GM23248 (cell line): ENCODE results near the gene MIER2. TPM values are rescaled to one million over a fixed set of nuclear protein-coding genes. Genes with fewer than 3 reads are reported as not detected.

Source experiments
- DNase-seq: peaks from one replicate; pipeline ENCODE4 v3.0.0-alpha.2; 2015
- H2AFZ ChIP-seq: fragments of 200-600 bp; sonication (generic); 2 replicates; pipeline ENCODE4 v1.6.1; 2016; ENCODE audit warnings: antibody characterized with exemption
- H3F3A ChIP-seq: fragments of 200-600 bp; sonication (generic); 2 replicates; pipeline ENCODE4 v1.6.1; 2016; ENCODE audit warnings: mild to moderate bottlenecking, antibody characterized with exemption, mixed run types; ENCODE audit not compliant: insufficient read depth
- H3K27ac ChIP-seq: fragments of 200-600 bp; sonication (generic); 2 replicates; pipeline ENCODE4 v1.5.1; 2016; ENCODE audit warnings: mild to moderate bottlenecking
- H3K27me3 ChIP-seq: fragments of 200-600 bp; sonication (generic); replicated peaks from 2 replicates; pipeline ENCODE4 v1.6.1; 2016; ENCODE audit warnings: mild to moderate bottlenecking; ENCODE audit not compliant: insufficient read depth
- H3K36me3 ChIP-seq: fragments of 200-600 bp; sonication (generic); 2 replicates; pipeline ENCODE4 v1.6.1; 2016; ENCODE audit warnings: low read depth, mild to moderate bottlenecking
- H3K4me1 ChIP-seq: fragments of 200-600 bp; sonication (generic); 2 replicates; pipeline ENCODE4 v1.6.1; 2016; ENCODE audit warnings: mild to moderate bottlenecking; ENCODE audit not compliant: insufficient read depth
- H3K4me2 ChIP-seq: fragments of 200-600 bp; sonication (generic); one replicate; pipeline ENCODE4 v1.6.1; 2016; ENCODE audit warnings: mild to moderate bottlenecking; ENCODE audit not compliant: unreplicated experiment
- H3K4me3 ChIP-seq: fragments of 200-600 bp; sonication (generic); 2 replicates; pipeline ENCODE4 v1.5.1; 2016; ENCODE audit warnings: mild to moderate bottlenecking
- H3K79me2 ChIP-seq: fragments of 200-600 bp; sonication (generic); 2 replicates; pipeline ENCODE4 v1.6.1; 2016; ENCODE audit warnings: mild to moderate bottlenecking; ENCODE audit not compliant: insufficient read depth
- H3K9ac ChIP-seq: fragments of 200-600 bp; sonication (generic); 2 replicates; pipeline ENCODE4 v1.6.1; 2016; ENCODE audit warnings: mild to moderate bottlenecking
- H3K9me2 ChIP-seq: fragments of 200-600 bp; sonication (generic); 2 replicates; pipeline ENCODE4 v1.6.1; 2016; ENCODE audit warnings: mixed run types, mild to moderate bottlenecking, moderate library complexity; ENCODE audit not compliant: insufficient read depth
- H3K9me3 ChIP-seq: fragments of 200-600 bp; sonication (generic); one replicate; pipeline ENCODE4 v1.6.1; 2017; ENCODE audit warnings: low read depth
- H4K20me1 ChIP-seq: fragments of 200-600 bp; sonication (generic); 2 replicates; pipeline ENCODE4 v1.6.0; 2016; ENCODE audit not compliant: insufficient read depth
- EZH2 ChIP-seq: fragments of 200-600 bp; sonication (generic); IDR thresholded peaks from 2 replicates; pipeline ENCODE4 v1.6.1; 2018; ENCODE audit warnings: antibody characterized with exemption, mild to moderate bottlenecking; ENCODE audit not compliant: insufficient read depth, poor library complexity, severe bottlenecking
- EZH2phosphoT487 ChIP-seq: fragments of 200-600 bp; sonication (generic); IDR thresholded peaks from 2 replicates; pipeline ENCODE4 v1.6.1; 2018; ENCODE audit warnings: antibody characterized with exemption, moderate library complexity, mild to moderate bottlenecking, low read depth; ENCODE audit not compliant: insufficient read depth
- WGBS, 2 experiments: methylation state at CpG; one replicate each; pipeline ENCODE4 v1.1.6; 2015 to 2017; ENCODE audit warnings: low lambda C conversion rate in 2 of 2, low coverage in 1 of 2; ENCODE audit errors: missing lambda C conversion rate in 2 of 2; 5-methylcytosine and 5-hydroxymethylcytosine counted together
- in situ Hi-C: fragments of 300-500 bp; cut with MboI; formaldehyde crosslinking; loops from 2 replicates; pipeline ENCODE4 v1.15.0; 2020
- polyA plus RNA-seq: library from polyadenylated mRNA; unstranded; fragments of >200 nt; fragmentation: Nextera tagmentation; extraction: Ambion mirVana; gene quantifications from 2 replicates; pipeline ENCODE4 v1.2.1, GENCODE V29; 2016
- total RNA-seq: library from RNA; depleted of rRNA; stranded (reverse); fragments of >200 nt; shearing (Covaris generic); gene quantifications from 2 replicates; pipeline ENCODE4 v1.2.3, GENCODE V29; 2014

MIER2 gene
- total and polyA plus RNA-seq, 2 experiments from 2014 or later = 11.8 to 30.7 TPM

DNA sequence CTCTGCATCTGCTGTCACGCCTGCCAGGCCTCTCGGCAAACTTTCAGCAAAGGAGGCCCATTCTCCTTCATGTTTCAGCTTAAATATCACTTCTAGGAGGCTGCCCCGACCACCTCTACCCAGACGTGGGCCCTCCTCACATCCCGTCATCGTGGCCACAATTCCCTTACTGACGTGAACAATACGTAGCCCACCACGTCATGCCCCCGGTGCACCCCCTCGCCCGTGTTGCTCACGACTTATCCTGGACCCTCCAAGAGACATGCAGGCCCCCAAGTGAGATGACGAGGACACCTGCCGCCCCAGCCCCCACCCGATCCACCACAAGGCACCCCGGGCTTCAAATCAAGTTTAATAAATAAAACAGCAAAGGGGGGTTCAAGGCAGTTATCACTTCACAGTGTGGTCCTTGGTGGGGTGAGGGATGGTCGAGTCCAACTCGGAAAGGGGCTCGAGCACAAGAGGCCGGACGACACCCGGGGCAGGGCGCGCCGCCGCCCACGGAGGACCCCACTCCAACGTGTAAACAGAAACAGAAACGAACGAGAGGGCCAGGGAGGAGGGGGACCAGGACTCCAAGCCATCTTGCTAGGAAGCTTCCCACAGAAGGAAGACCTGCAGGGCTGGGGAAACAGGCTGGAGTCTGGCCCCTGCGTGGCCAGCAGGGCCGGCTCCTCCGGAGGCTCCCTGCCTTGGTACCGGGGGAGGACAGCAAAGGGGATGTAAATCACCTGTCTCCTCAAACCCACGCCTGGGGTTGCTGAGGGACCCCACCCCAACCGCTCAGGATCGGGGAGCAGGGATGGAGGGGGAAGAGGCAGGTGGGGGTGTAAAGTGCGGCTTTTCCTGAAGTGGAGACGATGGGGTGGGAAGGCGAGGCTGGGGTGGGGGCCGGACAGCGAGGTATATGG is 39.1 kb downstream of the MIER2 start:
- no peak overlapping the region for H2AFZ ChIP-seq
- no peaks in the 10 kb centered on the region for H4K20me1 ChIP-seq
- H3K79me2 ChIP-seq = peaks cover 8% of the 10 kb centered on the region; the same call in 1 of the 2 replicates
- no peaks in the 10 kb centered on the region for H3K9me3 ChIP-seq
- H3K4me1 ChIP-seq = no peaks in the 10 kb centered on the region
- DNase-seq = no peak
- H3K27ac ChIP-seq = no peak overlapping the region
- 93 to 96% methylated on average over 38 to 43 of the region's 43 CpGs for WGBS, 2 experiments
- no peak overlapping the region for H3K4me2 ChIP-seq
- H3K9ac ChIP-seq = no peak overlapping the region
- H3K9me2 ChIP-seq = no peaks in the 10 kb centered on the region
- TF ChIP-seq EZH2phosphoT487 = no peak
- no peak for TF ChIP-seq EZH2
- in situ Hi-C loops = no loop called here
- no peaks in the 10 kb centered on the region for H3K27me3 ChIP-seq
- no peak overlapping the region for H3K4me3 ChIP-seq
- H3F3A ChIP-seq = no peaks in the 10 kb centered on the region
- H3K36me3 ChIP-seq = no peaks in the 10 kb centered on the region

DNA sequence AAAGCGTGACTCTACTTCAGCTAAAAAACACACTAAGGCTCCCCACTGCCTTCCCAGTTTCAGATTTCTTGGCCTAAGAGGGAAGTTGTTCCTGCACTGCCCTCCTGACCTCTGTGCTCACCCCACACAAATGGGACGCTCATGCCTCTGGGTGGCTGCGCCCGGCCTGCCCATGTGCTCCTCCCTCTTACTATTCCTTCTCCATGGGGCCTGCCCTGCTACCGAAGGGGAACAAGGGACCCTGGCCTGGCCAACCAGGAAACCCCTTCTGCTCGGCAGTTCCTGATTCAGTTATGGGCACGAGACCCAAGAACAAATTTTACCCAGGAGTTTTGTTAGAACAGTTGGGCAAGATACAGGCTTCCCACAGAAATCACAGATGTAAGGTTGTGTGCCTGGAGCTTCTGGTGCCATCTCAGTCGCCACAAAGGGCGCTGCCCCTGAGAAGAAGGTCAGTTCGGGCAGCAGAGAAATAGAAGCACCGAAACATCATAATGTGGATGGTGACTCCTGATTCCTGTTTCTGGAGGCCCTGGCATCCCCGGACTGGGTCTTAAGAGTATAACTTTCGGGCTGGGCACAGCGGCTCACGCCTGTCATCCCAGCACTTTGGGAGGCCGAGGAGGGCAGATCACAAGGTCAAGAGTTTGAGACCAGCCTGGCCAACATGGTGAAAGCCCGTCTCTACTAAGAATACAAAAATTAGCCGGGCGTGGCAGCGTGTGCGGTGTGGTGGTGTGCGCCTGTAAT is 47.9 kb downstream of the MIER2 start:
- 78 to 82% methylated on average over 22 of the region's 22 CpGs for WGBS, 2 experiments
- H3K9me2 ChIP-seq = no peaks in the 10 kb centered on the region
- no peak overlapping the region for H3K4me2 ChIP-seq
- H3K4me3 ChIP-seq = no peak overlapping the region
- no peaks in the 10 kb centered on the region for H3K79me2 ChIP-seq
- H3K9me3 ChIP-seq = no peaks in the 10 kb centered on the region
- no peak overlapping the region for H2AFZ ChIP-seq
- peaks cover 17% of the 10 kb centered on the region; the same call in 1 of the 2 replicates for H3K27me3 ChIP-seq
- no peak overlapping the region for H3K9ac ChIP-seq
- no peak for TF ChIP-seq EZH2phosphoT487
- no peak for TF ChIP-seq EZH2
- H4K20me1 ChIP-seq = no peaks in the 10 kb centered on the region
- peaks cover 6% of the 10 kb centered on the region; the same call in 1 of the 2 replicates for H3F3A ChIP-seq
- no peak for DNase-seq
- H3K4me1 ChIP-seq = no peaks in the 10 kb centered on the region
- H3K36me3 ChIP-seq = no peaks in the 10 kb centered on the region
- no peak overlapping the region for H3K27ac ChIP-seq
- in situ Hi-C loops = no loop called here

DNA sequence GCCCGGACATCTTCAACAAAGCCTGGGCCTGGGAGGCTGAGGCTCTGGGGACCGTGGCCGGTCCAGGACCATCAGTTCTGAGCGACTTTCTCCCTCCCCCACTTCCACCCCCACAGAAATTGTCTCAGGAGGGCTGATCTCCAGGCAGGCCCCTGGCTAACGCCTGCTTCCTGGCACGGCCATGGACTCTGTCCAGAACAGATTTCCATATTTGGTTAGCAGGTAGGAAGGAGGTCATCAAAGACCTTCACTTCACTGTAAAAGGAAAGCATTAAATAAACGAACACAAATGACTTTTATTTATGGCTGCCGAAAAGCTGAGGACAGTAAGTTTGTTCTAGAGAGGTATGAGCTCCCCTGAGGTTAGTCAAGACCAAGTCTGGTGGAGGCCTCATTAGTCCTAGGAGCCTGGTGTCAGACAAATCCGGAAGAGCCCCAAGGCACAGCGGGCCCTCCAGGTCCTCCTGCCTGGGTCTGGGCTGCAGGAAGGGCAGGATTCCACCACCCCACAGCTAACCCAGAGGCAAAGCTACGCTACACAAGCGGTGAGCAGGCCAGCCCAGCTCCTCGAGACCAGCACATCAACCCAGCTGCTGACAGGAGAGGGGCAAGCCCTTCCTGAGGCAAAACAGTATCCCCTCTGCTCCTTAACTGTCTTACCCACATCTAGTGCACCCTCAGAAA is 48.8 kb downstream of the MIER2 start:
- Histone ChIP-seq H2AFZ (no peak overlapping the region), H3K9ac (no peak overlapping the region), H3K79me2 (no peaks in the 10 kb centered on the region), H3K4me2 (no peak overlapping the region), H3K4me3 (no peak overlapping the region), H3K27ac (no peak overlapping the region), H3K9me2 (no peaks in the 10 kb centered on the region), H3K36me3 (no peaks in the 10 kb centered on the region), H3K4me1 (no peaks in the 10 kb centered on the region; the same call in 1 of the 2 replicates), H3K27me3 (peaks cover 17% of the 10 kb centered on the region; the same call in 1 of the 2 replicates), H4K20me1 (no peaks in the 10 kb centered on the region), H3K9me3 (no peaks in the 10 kb centered on the region), H3F3A (peaks cover 6% of the 10 kb centered on the region; the same call in 1 of the 2 replicates)
- WGBS, 2 experiments = 75 to 79% methylated on average over 13 of the region's 13 CpGs
- DNase-seq = no peak
- TF ChIP-seq EZH2 (no peak), EZH2phosphoT487 (no peak)
- in situ Hi-C loops = no loop called here
